D721Med (cell line): ENCODE results near the gene CMIP.

Experiments used
- DNase-seq: peaks from one replicate; pipeline ENCODE4 v3.0.0; 2011; ENCODE audit warnings: low spot score; ENCODE audit not compliant: insufficient read length
- FAIRE-seq: peaks from 2 replicates; lab custom pipeline; 2011; peaks lifted over from hg19 to GRCh38; lab: Jason Lieb, UNC
- CTCF ChIP-seq: IDR thresholded peaks from 2 replicates; pipeline ENCODE4 v1.5.1; 2012; ENCODE audit warnings: mild to moderate bottlenecking, control low read depth; ENCODE audit not compliant: insufficient read depth; ENCODE audit errors: missing control alignments

CMIP gene

GRCh38 chr16:81639931-81640680 lies 195.5 kb downstream of the CMIP start:
- DNase-seq (no peak), FAIRE-seq (no peak)
- TF ChIP-seq CTCF: no peak

- DNase-seq (no peak), FAIRE-seq (no peak)
- no peak for TF ChIP-seq CTCF
These were observed 196.1 kb downstream of the CMIP start for GRCh38 chr16:81640681-81641070.

GRCh38 chr16:81641395-81642106 lies 196.9 kb downstream of the CMIP start:
- FAIRE-seq (no peak), DNase-seq (no peak)
- no peak for TF ChIP-seq CTCF

- no peak for FAIRE-seq
- no peak for DNase-seq
These were observed 197.5 kb downstream of the CMIP start for GRCh38 chr16:81642107-81642436.

GRCh38 chr16:81642943-81643342 lies 198.3 kb downstream of the CMIP start:
- DNase-seq: no peak
- no peak for FAIRE-seq
- TF ChIP-seq CTCF: no peak

More at GRCh38 chr16:81642107-81642436, 197.5 kb downstream of the CMIP start:
- TF ChIP-seq CTCF: no peak

- TF ChIP-seq CTCF: no peak
- no peak for DNase-seq
- FAIRE-seq: no peak
These were observed 200.7 kb downstream of the CMIP start for GRCh38 chr16:81645266-81645694.

- DNase-seq: no peak
- no peak for TF ChIP-seq CTCF
- no peak for FAIRE-seq
These were observed 201.3 kb downstream of the CMIP start for GRCh38 chr16:81645925-81646324.
